Vagina (tissue), 2 donors: ENCODE data around the gene ST6GALNAC6. TPM values are rescaled to one million over a fixed set of nuclear protein-coding genes. Genes with fewer than 3 reads are reported as not detected.

Experiments
- DNase-seq, 2 donors: peaks; one replicate each; pipeline ENCODE4 v3.0.0-alpha.2; 2017; ENCODE audit errors: extremely low spot score in 2 of 2
- H3K27ac ChIP-seq: fragments of 200-600 bp; sonication (generic); one replicate; pipeline ENCODE4 v1.5.1; 2019
- H3K27me3 ChIP-seq: fragments of 200-600 bp; sonication (generic); one replicate; pipeline ENCODE4 v1.5.1; 2019
- H3K36me3 ChIP-seq, 2 donors: fragments of 200-600 bp; sonication (generic); one replicate each; pipeline ENCODE4 v1.5.1; 2017 to 2019
- H3K4me1 ChIP-seq: fragments of 200-600 bp; sonication (generic); one replicate; pipeline ENCODE4 v1.5.1; 2019
- H3K4me3 ChIP-seq, 2 donors: fragments of 200-600 bp; sonication (generic); 1 replicate in 1 of 2; 2 replicates in 1 of 2; pipeline ENCODE4 v1.5.1; 2016 to 2019
- H3K9me3 ChIP-seq: fragments of 200-600 bp; sonication (generic); one replicate; pipeline ENCODE4 v1.5.1; 2019
- CTCF ChIP-seq, 3 experiments: fragments of 450-650 bp in 2 of 3; fragments of 200-600 bp in 1 of 3; sonication (generic) in 1 of 3; IDR thresholded peaks; one replicate each; pipeline ENCODE4 v1.5.1; 2017 to 2019; ENCODE audit warnings: antibody characterized with exemption in 3 of 3, mild to moderate bottlenecking in 2 of 3, moderate library complexity in 2 of 3
- POLR2A ChIP-seq, 2 donors: fragments of 450-650 bp; IDR thresholded peaks; one replicate each; pipeline ENCODE4 v1.6.1; 2017; ENCODE audit warnings: antibody characterized with exemption in 2 of 2, mild to moderate bottlenecking in 2 of 2, moderate library complexity in 2 of 2
- POLR2AphosphoS5 ChIP-seq, 2 donors: sonication (generic); formaldehyde crosslinking; IDR thresholded peaks; one replicate each; pipeline ENCODE4 v1.9.0; 2017; ENCODE audit warnings: antibody characterized with exemption in 2 of 2, mild to moderate bottlenecking in 2 of 2, low read depth in 1 of 2; ENCODE audit not compliant: insufficient read depth in 1 of 2
- intact Hi-C: fragments of 100-400 bp; cut with DNase I; formaldehyde crosslinking; loops from one replicate; pipeline ENCODE4 v1.15.1; 2023
- total RNA-seq: library from RNA; depleted of rRNA; stranded (reverse); fragments of >200 nt; gene quantifications from one replicate; pipeline ENCODE4 v1.2.3, GENCODE V29; 2016

Gene ST6GALNAC6
- total RNA-seq, 1 donor from 2014 or later: 108 TPM

GRCh38 chr9:127856094-127856728 is 43.2 kb downstream of the ST6GALNAC6 start:
- no peak for DNase-seq
- Histone ChIP-seq H3K27ac (no peak overlapping the region), H3K4me1 (peaks cover 54% of the 10 kb centered on the region), H3K36me3 (no peaks in the 10 kb centered on the region), H3K4me3 (no peak overlapping the region), H3K27me3 (no peaks in the 10 kb centered on the region), H3K9me3 (no peaks in the 10 kb centered on the region)
- intact Hi-C loops: no loop called here
- TF ChIP-seq POLR2A (IDR thresholded peaks at IDR 0.05) (no peak), POLR2AphosphoS5 (IDR thresholded peaks at IDR 0.05; ENCODE audit: insufficient read depth in 1 of 2, low read depth in 1 of 2) (no peak), CTCF (IDR thresholded peaks at IDR 0.05) (no peak)

- Histone ChIP-seq H3K27me3 (no peaks in the 10 kb centered on the region), H3K36me3 (no peaks in the 10 kb centered on the region), H3K9me3 (no peaks in the 10 kb centered on the region), H3K4me3 (no peak overlapping the region), H3K4me1 (peaks cover 56% of the 10 kb centered on the region), H3K27ac (peak overlapping the region; percentile 88)
- intact Hi-C loops: no loop called here
- TF ChIP-seq POLR2A (IDR thresholded peaks at IDR 0.05): no peak
- TF ChIP-seq POLR2AphosphoS5 (IDR thresholded peaks at IDR 0.05; ENCODE audit: insufficient read depth in 1 of 2, low read depth in 1 of 2): no peak
- TF ChIP-seq CTCF (IDR thresholded peaks at IDR 0.05): no peak
- no peak for DNase-seq
Measured at GRCh38 chr9:127855522-127855921, 43.9 kb downstream of the ST6GALNAC6 start.

GRCh38 chr9:127854960-127855359 is 44.4 kb downstream of the ST6GALNAC6 start:
- TF ChIP-seq CTCF (IDR thresholded peaks at IDR 0.05) (no peak), POLR2AphosphoS5 (IDR thresholded peaks at IDR 0.05; ENCODE audit: insufficient read depth in 1 of 2, low read depth in 1 of 2) (no peak), POLR2A (IDR thresholded peaks at IDR 0.05) (no peak)
- H3K27me3 ChIP-seq: no peaks in the 10 kb centered on the region
- H3K4me3 ChIP-seq: peak overlapping the region; percentile 65 to 69
- H3K36me3 ChIP-seq: no peaks in the 10 kb centered on the region
- H3K4me1 ChIP-seq: peaks cover 56% of the 10 kb centered on the region
- intact Hi-C loops: no loop called here
- H3K27ac ChIP-seq: peak overlapping the region; percentile 88
- no peaks in the 10 kb centered on the region for H3K9me3 ChIP-seq
- DNase-seq: no peak

GRCh38 chr9:127854184-127854806 is 45.1 kb downstream of the ST6GALNAC6 start, which contains the start of gene ENG:
TSS of gene ENG (minus strand) at chr9:127854658. CDS start at chr9:127854355, 303 bp downstream.
- Histone ChIP-seq H3K36me3 (no peaks in the 10 kb centered on the region), H3K27me3 (no peaks in the 10 kb centered on the region), H3K27ac (peak within 1 kb of the TSS; percentile 88), H3K9me3 (no peaks in the 10 kb centered on the region), H3K4me3 (peak within 1 kb of the TSS; percentile 65 to 69), H3K4me1 (peaks cover 56% of the 10 kb centered on the region)
- DNase-seq: no peak
- no peak for TF ChIP-seq POLR2A (IDR thresholded peaks at IDR 0.05)
- peak in 1 of 3 experiments; percentile 17 for TF ChIP-seq CTCF (IDR thresholded peaks at IDR 0.05)
- TF ChIP-seq POLR2AphosphoS5 (IDR thresholded peaks at IDR 0.05; ENCODE audit: insufficient read depth in 1 of 2, low read depth in 1 of 2): peak in 1 of 2 donors; percentile 69
- intact Hi-C loops: no loop called here
